ENCODE data around the gene CD28.

Gene CD28

GRCh38 chr2:203730076-203730729, 23.8 kb downstream of the CD28 start:
- H3K27me3 ChIP-seq (replicated peaks; ENCODE audit: control insufficient read depth, insufficient read depth, low read length) = no peaks in the 10 kb centered on the region
- H3K4me3 ChIP-seq (replicated peaks; ENCODE audit: low read depth, low read length) = no peak overlapping the region
- TF ChIP-seq, protein P1, sequence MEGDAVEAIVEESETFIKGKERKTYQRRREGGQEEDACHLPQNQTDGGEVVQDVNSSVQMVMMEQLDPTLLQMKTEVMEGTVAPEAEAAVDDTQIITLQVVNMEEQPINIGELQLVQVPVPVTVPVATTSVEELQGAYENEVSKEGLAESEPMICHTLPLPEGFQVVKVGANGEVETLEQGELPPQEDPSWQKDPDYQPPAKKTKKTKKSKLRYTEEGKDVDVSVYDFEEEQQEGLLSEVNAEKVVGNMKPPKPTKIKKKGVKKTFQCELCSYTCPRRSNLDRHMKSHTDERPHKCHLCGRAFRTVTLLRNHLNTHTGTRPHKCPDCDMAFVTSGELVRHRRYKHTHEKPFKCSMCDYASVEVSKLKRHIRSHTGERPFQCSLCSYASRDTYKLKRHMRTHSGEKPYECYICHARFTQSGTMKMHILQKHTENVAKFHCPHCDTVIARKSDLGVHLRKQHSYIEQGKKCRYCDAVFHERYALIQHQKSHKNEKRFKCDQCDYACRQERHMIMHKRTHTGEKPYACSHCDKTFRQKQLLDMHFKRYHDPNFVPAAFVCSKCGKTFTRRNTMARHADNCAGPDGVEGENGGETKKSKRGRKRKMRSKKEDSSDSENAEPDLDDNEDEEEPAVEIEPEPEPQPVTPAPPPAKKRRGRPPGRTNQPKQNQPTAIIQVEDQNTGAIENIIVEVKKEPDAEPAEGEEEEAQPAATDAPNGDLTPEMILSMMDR (IDR thresholded peaks at IDR 0.05; ENCODE audit: insufficient read depth, low read length, poor library complexity, severe bottlenecking) = no peak
- H3K36me3 ChIP-seq (ENCODE audit: control insufficient read depth, insufficient read depth, low read length) = no peaks in the 10 kb centered on the region
- no peak for DNase-seq (ENCODE audit: extremely low read depth, insufficient read length)

- Histone ChIP-seq H3K27me3 (replicated peaks; ENCODE audit: control insufficient read depth, insufficient read depth, low read length) (no peaks in the 10 kb centered on the region), H3K4me3 (replicated peaks; ENCODE audit: low read depth, low read length) (no peak overlapping the region), H3K36me3 (ENCODE audit: control insufficient read depth, insufficient read depth, low read length) (no peaks in the 10 kb centered on the region)
- TF ChIP-seq, protein P1 (IDR thresholded peaks at IDR 0.05; ENCODE audit: insufficient read depth, low read length, poor library complexity, severe bottlenecking) = no peak
- DNase-seq (ENCODE audit: extremely low read depth, insufficient read length) = no peak
Measured at GRCh38 chr2:203730883-203731282, 24.4 kb downstream of the CD28 start.

- Histone ChIP-seq H3K27me3 (replicated peaks; ENCODE audit: control insufficient read depth, insufficient read depth, low read length) (no peaks in the 10 kb centered on the region), H3K4me3 (replicated peaks; ENCODE audit: low read depth, low read length) (no peak overlapping the region), H3K36me3 (ENCODE audit: control insufficient read depth, insufficient read depth, low read length) (peaks cover 2% of the 10 kb centered on the region; the same call in 1 of the 2 replicates)
- TF ChIP-seq, protein P1 (IDR thresholded peaks at IDR 0.05; ENCODE audit: insufficient read depth, low read length, poor library complexity, severe bottlenecking) = no peak
- no peak for DNase-seq (ENCODE audit: extremely low read depth, insufficient read length)
Measured at GRCh38 chr2:203732092-203732952, 25.9 kb downstream of the CD28 start.

- Histone ChIP-seq H3K4me3 (replicated peaks; ENCODE audit: low read depth, low read length) (no peak overlapping the region), H3K36me3 (ENCODE audit: control insufficient read depth, insufficient read depth, low read length) (peaks cover 2% of the 10 kb centered on the region; the same call in 1 of the 2 replicates), H3K27me3 (replicated peaks; ENCODE audit: control insufficient read depth, insufficient read depth, low read length) (no peaks in the 10 kb centered on the region)
- DNase-seq (ENCODE audit: extremely low read depth, insufficient read length) = no peak
- TF ChIP-seq, protein P1 (IDR thresholded peaks at IDR 0.05; ENCODE audit: insufficient read depth, low read length, poor library complexity, severe bottlenecking) = no peak
Measured at GRCh38 chr2:203732953-203733510, 26.6 kb downstream of the CD28 start.

- TF ChIP-seq, protein P1 (IDR thresholded peaks at IDR 0.05; ENCODE audit: insufficient read depth, low read length, poor library complexity, severe bottlenecking) = no peak
- Histone ChIP-seq H3K27me3 (replicated peaks; ENCODE audit: control insufficient read depth, insufficient read depth, low read length) (no peaks in the 10 kb centered on the region), H3K4me3 (replicated peaks; ENCODE audit: low read depth, low read length) (no peak overlapping the region), H3K36me3 (ENCODE audit: control insufficient read depth, insufficient read depth, low read length) (peaks cover 2% of the 10 kb centered on the region; the same call in 1 of the 2 replicates)
- DNase-seq (ENCODE audit: extremely low read depth, insufficient read length) = no peak
Measured at GRCh38 chr2:203733684-203734083, 27.2 kb downstream of the CD28 start.
